ENCODE measurements around the gene SPEM3. TPM values are rescaled to one million over a fixed set of nuclear protein-coding genes. Genes with fewer than 3 reads are reported as not detected.

SPEM3 gene
- total and polyA plus RNA-seq, 2 of the 13 experiments (the other 11 are each of a cell fraction or from before 2014, with no cell fraction given): not detected

- no peak for TF ChIP-seq HOXA7 (CRISPR knock-in tag; IDR thresholded peaks at IDR 0.05)
- TF ChIP-seq ZNF33A (CRISPR knock-in tag; IDR thresholded peaks at IDR 0.05; ENCODE audit: borderline replicate concordance): no peak
- no peak for TF ChIP-seq ZNF530 (CRISPR knock-in tag; IDR thresholded peaks at IDR 0.05; ENCODE audit: low read depth)
- 0 out of 2 replicates have a peak, but pooled peaks have one; percentile 30 for TF ChIP-seq NR0B2 (CRISPR knock-in tag; IDR thresholded peaks at IDR 0.05)
- peak; percentile 82; the same call in 1 of the 2 replicates for TF ChIP-seq ZFYVE20 (CRISPR knock-in tag; IDR thresholded peaks at IDR 0.05; ENCODE audit: borderline replicate concordance, low read depth)
- TF ChIP-seq FOXJ3 (CRISPR knock-in tag; IDR thresholded peaks at IDR 0.05; ENCODE audit: borderline replicate concordance): no peak
- no peak for TF ChIP-seq SRSF4 (IDR thresholded peaks at IDR 0.05; ENCODE audit: low read depth, low read length, poor library complexity, severe bottlenecking)
- no peak for TF ChIP-seq XBP1 (CRISPR knock-in tag; IDR thresholded peaks at IDR 0.05)
- TF ChIP-seq ARNT2 (CRISPR knock-in tag; IDR thresholded peaks at IDR 0.05; ENCODE audit: low read depth): peak; percentile 85
- TF ChIP-seq ZGPAT (CRISPR knock-in tag; IDR thresholded peaks at IDR 0.05): peak; percentile 62; the same call in 1 of the 2 replicates
- TF ChIP-seq PREB (CRISPR knock-in tag; IDR thresholded peaks at IDR 0.05): no peak
- no peak for TF ChIP-seq KAT2B (IDR thresholded peaks at IDR 0.05; ENCODE audit: borderline replicate concordance, low read depth, low read length)
- no peak for TF ChIP-seq ATF2 (CRISPR knock-in tag; IDR thresholded peaks at IDR 0.05)
- no peak for TF ChIP-seq FLYWCH1 (CRISPR knock-in tag; IDR thresholded peaks at IDR 0.05)
- 0 out of 2 replicates have a peak, but pooled peaks have one; percentile 38 for TF ChIP-seq ZNF12 (CRISPR knock-in tag; IDR thresholded peaks at IDR 0.05)
- TF ChIP-seq YEATS2 (CRISPR knock-in tag; IDR thresholded peaks at IDR 0.05; ENCODE audit: borderline replicate concordance): peak; percentile 46; the same call in 1 of the 2 replicates
- TF ChIP-seq ZNF496 (CRISPR knock-in tag; IDR thresholded peaks at IDR 0.05; ENCODE audit: insufficient replicate concordance): no peak
- no peak for TF ChIP-seq SP1 (IDR thresholded peaks at IDR 0.05)
- TF ChIP-seq SP1 (CRISPR knock-in tag; IDR thresholded peaks at IDR 0.05): peak; percentile 53; the same call in 1 of the 2 replicates
- TF ChIP-seq ZNF232 (CRISPR knock-in tag; IDR thresholded peaks at IDR 0.05; ENCODE audit: borderline replicate concordance): no peak
- TF ChIP-seq ELF3 (CRISPR knock-in tag; IDR thresholded peaks at IDR 0.05): no peak; the same call in 1 of the 2 replicates
- no peak for TF ChIP-seq EHMT2 (IDR thresholded peaks at IDR 0.05; ENCODE audit: borderline replicate concordance, low read depth, low read length)
- peak; percentile 33; the same call in 1 of the 2 replicates for TF ChIP-seq ARHGAP35 (CRISPR knock-in tag; IDR thresholded peaks at IDR 0.05; ENCODE audit: borderline replicate concordance)
- no peak for TF ChIP-seq SMAD3 (CRISPR knock-in tag; IDR thresholded peaks at IDR 0.05)
- no peak for TF ChIP-seq KLF12 (CRISPR knock-in tag; IDR thresholded peaks at IDR 0.05; ENCODE audit: borderline replicate concordance)
- no peak for TF ChIP-seq ZNF10 (CRISPR knock-in tag; IDR thresholded peaks at IDR 0.05; ENCODE audit: borderline replicate concordance, low read depth)
- peak; percentile 72 for TF ChIP-seq THAP11 (CRISPR knock-in tag; IDR thresholded peaks at IDR 0.05)
Measured at GRCh38 chr17:7394452-7395191, 34.0 kb upstream of the SPEM3 start, which contains the start of gene PLSCR3 (continued).

Data from HepG2 (cell line).